HCEC 1CT (cell line): ENCODE measurements around the gene UNKL.
A peak's percentile ranks its signal among the peaks of the same experiment; 100 is the strongest.

Experiments used
- DNase-seq: peaks from one replicate; pipeline ENCODE4 v3.0.0-alpha.2; 2017

Gene UNKL

GRCh38 chr16:1414532-1415260 is at the start of gene UNKL:
Gene UNKL, minus strand, starts transcription at chr16:1414704. Its CDS starts 13 bp downstream, at chr16:1414691.
- peak; percentile 36 for DNase-seq

GRCh38 chr16:1461146-1461545 is 46.6 kb upstream of the UNKL start:
- no peak for DNase-seq

- no peak for DNase-seq
Measured at GRCh38 chr16:1460602-1461138, 46.2 kb upstream of the UNKL start.

GRCh38 chr16:1459967-1460366 is 45.5 kb upstream of the UNKL start:
- no peak for DNase-seq

GRCh38 chr16:1458977-1459341 is 44.5 kb upstream of the UNKL start:
- no peak for DNase-seq

GRCh38 chr16:1458336-1458976 is 44.0 kb upstream of the UNKL start:
- peak; percentile 26 for DNase-seq

- DNase-seq, result no peak
Measured at GRCh38 chr16:1457489-1458245, 43.2 kb upstream of the UNKL start.

GRCh38 chr16:1456951-1457350 is 42.4 kb upstream of the UNKL start:
- no peak for DNase-seq

GRCh38 chr16:1455190-1456171 is 41.0 kb upstream of the UNKL start:
- no peak for DNase-seq

- no peak for DNase-seq
Measured at GRCh38 chr16:1454561-1454960, 40.1 kb upstream of the UNKL start.

- no peak for DNase-seq
Measured at GRCh38 chr16:1453316-1453715, 38.8 kb upstream of the UNKL start.

- DNase-seq, result no peak
Measured at GRCh38 chr16:1452530-1452929, 38.0 kb upstream of the UNKL start.

GRCh38 chr16:1451702-1452392 is 37.3 kb upstream of the UNKL start:
- DNase-seq, result no peak

GRCh38 chr16:1450841-1451240 is 36.3 kb upstream of the UNKL start:
- DNase-seq, result no peak

GRCh38 chr16:1450218-1450617 is 35.7 kb upstream of the UNKL start:
- no peak for DNase-seq

GRCh38 chr16:1449201-1449788 is 34.8 kb upstream of the UNKL start:
- no peak for DNase-seq

GRCh38 chr16:1448536-1449116 is 34.1 kb upstream of the UNKL start:
- DNase-seq, result no peak

GRCh38 chr16:1447965-1448364 is 33.5 kb upstream of the UNKL start:
- DNase-seq, result no peak

GRCh38 chr16:1446296-1447080 is 32.0 kb upstream of the UNKL start:
- no peak for DNase-seq

GRCh38 chr16:1445518-1446203 is 31.2 kb upstream of the UNKL start:
- no peak for DNase-seq
